GM13976 (cell line): Measurements from ENCODE around the gene PRDX6.

Experiments
- DNase-seq: peaks from one replicate; pipeline ENCODE4 v3.0.0; 2012; ENCODE audit warnings: low spot score
- in situ Hi-C: fragments of 300-500 bp; cut with MboI; formaldehyde crosslinking; loops from one replicate; pipeline ENCODE4 v1.12.0; 2022; ENCODE audit warnings: low sequenced_read_pairs, mixed read lengths, inconsistent platforms; ENCODE audit not compliant: unreplicated experiment
- TF ChIP-seq, protein P1 (sequence below): IDR thresholded peaks from 2 replicates; pipeline ENCODE4 v1.5.1; 2012; ENCODE audit warnings: borderline replicate concordance, mild to moderate bottlenecking; ENCODE audit not compliant: insufficient read depth; ENCODE audit errors: extremely low read depth, missing control alignments, control extremely low read depth

PRDX6 gene

DNA sequence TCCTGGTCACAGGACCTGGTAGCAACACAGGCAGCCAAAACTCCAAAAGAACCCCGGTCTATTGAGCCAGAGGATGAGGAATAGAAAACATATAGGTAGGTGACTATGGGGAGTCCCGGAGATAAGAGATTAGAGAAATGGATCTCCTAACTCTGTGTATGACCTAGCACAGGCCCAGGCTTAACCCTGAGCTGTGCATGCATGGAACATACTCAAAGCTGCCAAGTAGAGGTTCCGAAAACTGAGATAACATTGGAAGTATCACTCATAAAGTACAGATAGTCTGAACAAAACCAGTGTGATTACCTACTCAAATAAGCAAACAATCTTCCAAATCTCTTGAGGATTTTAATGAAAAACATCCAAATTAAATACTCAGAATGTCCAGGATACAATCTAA, 31.5 kb upstream of the PRDX6 start:
- in situ Hi-C loops = loop anchor here (25.0 kb wide), 1 partner anchor 767 kb away; no protein-coding TSS in a partner anchor
- TF ChIP-seq, protein P1, sequence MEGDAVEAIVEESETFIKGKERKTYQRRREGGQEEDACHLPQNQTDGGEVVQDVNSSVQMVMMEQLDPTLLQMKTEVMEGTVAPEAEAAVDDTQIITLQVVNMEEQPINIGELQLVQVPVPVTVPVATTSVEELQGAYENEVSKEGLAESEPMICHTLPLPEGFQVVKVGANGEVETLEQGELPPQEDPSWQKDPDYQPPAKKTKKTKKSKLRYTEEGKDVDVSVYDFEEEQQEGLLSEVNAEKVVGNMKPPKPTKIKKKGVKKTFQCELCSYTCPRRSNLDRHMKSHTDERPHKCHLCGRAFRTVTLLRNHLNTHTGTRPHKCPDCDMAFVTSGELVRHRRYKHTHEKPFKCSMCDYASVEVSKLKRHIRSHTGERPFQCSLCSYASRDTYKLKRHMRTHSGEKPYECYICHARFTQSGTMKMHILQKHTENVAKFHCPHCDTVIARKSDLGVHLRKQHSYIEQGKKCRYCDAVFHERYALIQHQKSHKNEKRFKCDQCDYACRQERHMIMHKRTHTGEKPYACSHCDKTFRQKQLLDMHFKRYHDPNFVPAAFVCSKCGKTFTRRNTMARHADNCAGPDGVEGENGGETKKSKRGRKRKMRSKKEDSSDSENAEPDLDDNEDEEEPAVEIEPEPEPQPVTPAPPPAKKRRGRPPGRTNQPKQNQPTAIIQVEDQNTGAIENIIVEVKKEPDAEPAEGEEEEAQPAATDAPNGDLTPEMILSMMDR = no peak
- DNase-seq = no peak

DNA sequence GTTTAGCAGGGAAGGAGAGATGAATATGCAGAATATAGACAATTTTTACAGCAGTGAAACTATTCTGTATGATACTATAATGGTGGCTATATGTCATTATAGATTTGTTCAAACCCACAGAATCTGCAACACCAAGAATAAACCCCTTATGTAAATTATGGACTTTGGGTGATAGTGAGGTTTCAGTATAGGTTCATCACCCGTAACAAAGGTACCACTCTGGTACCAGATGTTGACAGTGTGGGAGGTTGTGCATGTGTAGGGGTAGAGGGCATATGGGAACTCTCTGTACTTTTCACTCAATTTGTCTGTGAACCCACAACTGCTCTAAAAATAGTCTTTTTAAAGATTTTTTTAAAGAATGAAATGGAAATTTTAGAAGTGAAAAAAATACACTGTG, 29.9 kb upstream of the PRDX6 start:
- TF ChIP-seq, protein P1 = no peak
- in situ Hi-C loops = loop anchor here (25.0 kb wide), 1 partner anchor 765 kb away; no protein-coding TSS in a partner anchor
- no peak for DNase-seq

DNA sequence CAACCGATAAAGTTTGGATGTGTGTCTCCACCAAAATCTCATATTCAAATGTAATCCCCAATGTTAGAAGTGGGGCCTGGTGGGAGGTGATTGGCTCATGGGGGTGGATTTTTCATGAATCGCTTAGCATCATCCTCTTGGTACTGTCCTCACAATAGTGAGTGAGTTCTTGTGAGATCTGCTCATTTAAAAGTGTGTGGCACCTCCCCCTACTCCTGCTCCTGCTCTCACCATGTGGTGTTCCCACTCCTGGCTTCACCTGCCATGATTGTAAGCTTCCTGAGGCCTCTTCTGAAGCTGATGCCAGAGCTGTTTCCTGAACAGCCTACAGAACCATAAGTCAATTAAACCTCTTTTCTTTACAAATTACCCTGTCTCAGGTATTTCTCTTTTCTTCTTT, 28.2 kb upstream of the PRDX6 start:
- in situ Hi-C loops = loop anchor here (25.0 kb wide), 1 partner anchor 763 kb away; no protein-coding TSS in a partner anchor

DNA sequence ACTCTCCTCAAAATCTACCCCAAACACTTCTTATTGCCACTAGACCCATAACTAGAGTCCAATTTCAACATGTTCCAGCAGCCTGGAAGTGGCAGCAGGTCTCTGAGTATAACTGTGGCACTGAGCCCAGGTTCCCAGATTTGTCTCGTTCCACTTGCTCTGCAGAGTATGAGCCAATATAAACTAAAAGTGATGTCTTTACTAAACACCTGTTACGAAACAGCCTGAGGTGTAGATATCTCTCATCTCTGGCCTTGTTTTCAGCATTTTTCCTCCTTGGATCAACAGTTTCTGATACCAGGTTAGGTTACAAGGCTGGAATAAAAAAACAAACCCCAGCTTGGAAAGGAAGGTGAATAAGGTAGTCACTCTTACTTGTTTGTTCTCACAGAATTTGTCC, 25.2 kb upstream of the PRDX6 start:
- TF ChIP-seq, protein P1 = no peak
- in situ Hi-C loops = no loop called here

More for the DNA sequence above, 28.2 kb upstream of the PRDX6 start:
- no peak for DNase-seq
- TF ChIP-seq, protein P1 = no peak

DNA sequence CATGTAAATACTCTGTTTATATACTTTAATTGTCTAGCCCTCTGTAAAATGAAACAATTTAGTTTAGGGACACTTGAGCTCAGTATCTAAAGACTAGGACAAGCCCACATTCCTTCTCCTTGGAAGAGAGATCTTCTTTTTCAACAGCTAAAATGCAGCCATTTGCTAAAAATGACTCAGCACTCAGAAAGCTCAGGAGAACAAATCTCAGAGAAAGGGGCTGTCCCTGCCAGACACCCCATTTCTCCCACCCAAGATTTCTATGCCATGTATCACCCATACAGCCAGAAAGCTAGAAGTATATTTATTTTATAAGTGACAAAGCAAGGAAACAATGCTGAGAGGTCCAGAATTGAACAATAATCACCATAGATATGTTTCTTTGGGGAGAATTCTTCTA, 23.2 kb upstream of the PRDX6 start:
- in situ Hi-C loops = no loop called here
- TF ChIP-seq, protein P1 = no peak
- DNase-seq = no peak

More for the DNA sequence above, 25.2 kb upstream of the PRDX6 start:
- no peak for DNase-seq

DNA sequence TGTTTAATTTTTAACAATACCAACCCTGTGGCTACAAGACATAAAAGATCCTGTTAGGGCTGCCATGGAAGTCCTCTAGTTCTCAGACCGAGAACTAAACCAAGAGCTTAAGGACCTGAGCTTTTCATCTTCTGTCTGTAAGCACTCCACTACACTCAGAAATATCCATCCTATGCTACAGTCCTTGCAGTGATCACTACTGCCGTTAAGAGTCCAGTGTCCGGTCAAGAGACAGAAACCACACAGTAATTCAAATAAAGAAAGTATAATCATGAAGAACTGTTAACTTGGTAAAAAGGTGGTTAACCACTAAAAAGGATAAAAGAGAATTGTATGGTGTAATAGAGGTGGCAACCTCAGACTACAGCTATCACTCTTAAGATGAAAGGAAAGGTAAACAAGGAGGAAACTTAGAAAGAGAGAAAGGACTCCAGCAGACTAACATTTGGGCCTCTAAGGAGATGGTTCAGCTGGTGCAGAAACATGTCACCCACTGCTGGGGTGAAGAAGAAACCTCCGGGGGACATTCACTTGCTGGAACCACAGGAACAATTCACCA, 22.1 kb upstream of the PRDX6 start:
- TF ChIP-seq, protein P1 = no peak
- DNase-seq = no peak
- in situ Hi-C loops = no loop called here
